HepG2 (cell line): ENCODE data around the gene DCAKD. TPM values are rescaled to one million over a fixed set of nuclear protein-coding genes. Genes with fewer than 3 reads are reported as not detected.

ENCODE experiments used
- CREBL2 ChIP-seq: sonication (generic); formaldehyde crosslinking; IDR thresholded peaks from 2 replicates; pipeline ENCODE4 v1.8.1; 2023; ENCODE audit warnings: missing genetic modification reagents, mild to moderate bottlenecking, borderline replicate concordance
- ELF1 ChIP-seq: sonication (generic); formaldehyde crosslinking; IDR thresholded peaks from 2 replicates; pipeline ENCODE4 v1.4.0; 2020; ENCODE audit warnings: missing genetic modification reagents
- ETV6 ChIP-seq: sonication (generic); formaldehyde crosslinking; conservative IDR thresholded peaks from 2 replicates; pipeline ENCODE4 v1.4.0; 2020; ENCODE audit warnings: missing genetic modification reagents
- FOXM1 ChIP-seq: sonication (generic); formaldehyde crosslinking; IDR thresholded peaks from 2 replicates; pipeline ENCODE4 v1.5.0; 2020; ENCODE audit warnings: missing genetic modification reagents
- GABPB1 ChIP-seq: IDR thresholded peaks from 2 replicates; pipeline ENCODE4 v1.6.1; 2016; ENCODE audit warnings: mild to moderate bottlenecking, missing genetic modification reagents, moderate library complexity, missing compliant biosample characterization
- HNRNPK ChIP-seq: fragments of 200-400 bp; formaldehyde crosslinking; IDR thresholded peaks from 2 replicates; pipeline ENCODE4 v1.6.1; 2018; ENCODE audit warnings: low read length, low read depth, moderate library complexity, mild to moderate bottlenecking; ENCODE audit not compliant: poor library complexity, severe bottlenecking
- IRF2 ChIP-seq: IDR thresholded peaks from 2 replicates; pipeline ENCODE4 v1.6.1; 2018; ENCODE audit warnings: missing genetic modification reagents, missing compliant biosample characterization
- MXI1 ChIP-seq: IDR thresholded peaks from 3 replicates; pipeline ENCODE4 v1.6.1; 2012; ENCODE audit warnings: low read depth, low read length, inconsistent platforms, borderline replicate concordance
- NCOR1 ChIP-seq: fragments of 200-600 bp; sonication (generic); IDR thresholded peaks from 2 replicates; pipeline ENCODE4 v1.7.0; 2017; ENCODE audit warnings: antibody characterized with exemption, low read length, borderline replicate concordance
- RARA ChIP-seq: IDR thresholded peaks from 2 replicates; pipeline ENCODE4 v1.6.1; 2016; ENCODE audit warnings: missing genetic modification reagents, missing compliant biosample characterization
- RORA ChIP-seq: sonication (generic); formaldehyde crosslinking; IDR thresholded peaks from 2 replicates; pipeline ENCODE4 v1.5.0; 2020; ENCODE audit warnings: mild to moderate bottlenecking, missing genetic modification reagents, moderate library complexity
- SRF ChIP-seq: IDR thresholded peaks from 2 replicates; pipeline ENCODE4 v1.6.1; 2011; ENCODE audit warnings: mild to moderate bottlenecking, low read depth, low read length, moderate library complexity
- TARDBP ChIP-seq: sonication (generic); formaldehyde crosslinking; IDR thresholded peaks from 2 replicates; pipeline ENCODE4 v1.8.0; 2022; ENCODE audit warnings: mild to moderate bottlenecking, missing genetic modification reagents
- ZNF260 ChIP-seq: sonication (generic); formaldehyde crosslinking; IDR thresholded peaks from 2 replicates; pipeline ENCODE4 v1.4.0; 2020; ENCODE audit warnings: missing genetic modification reagents, low read depth, mild to moderate bottlenecking, borderline replicate concordance
- ZNF264 ChIP-seq: sonication (generic); formaldehyde crosslinking; IDR thresholded peaks from 2 replicates; pipeline ENCODE4 v1.4.0; 2020; ENCODE audit warnings: missing genetic modification reagents
- ZNF335 ChIP-seq: sonication (generic); formaldehyde crosslinking; IDR thresholded peaks from 2 replicates; pipeline ENCODE4 v1.4.0; 2020; ENCODE audit warnings: missing genetic modification reagents
- ZNF34 ChIP-seq: sonication (generic); formaldehyde crosslinking; IDR thresholded peaks from 2 replicates; pipeline ENCODE4 v1.4.0; 2020; ENCODE audit warnings: mild to moderate bottlenecking, missing genetic modification reagents, borderline replicate concordance
- ZNF816 ChIP-seq: sonication (generic); formaldehyde crosslinking; IDR thresholded peaks from 2 replicates; pipeline ENCODE4 v1.8.0; 2022; ENCODE audit warnings: missing genetic modification reagents, mild to moderate bottlenecking, borderline replicate concordance
- ZXDC ChIP-seq: sonication (generic); formaldehyde crosslinking; IDR thresholded peaks from 2 replicates; pipeline ENCODE4 v1.5.0; 2020; ENCODE audit warnings: mild to moderate bottlenecking, missing genetic modification reagents
- polyA plus RNA-seq, 8 experiments: library from polyadenylated mRNA; depleted of rRNA in 3 of 8; stranded (reverse) in 7 of 8; unstranded in 1 of 8; fragments of >200 nt; fragmentation: Illumina TruSeq in 4 of 8; extraction: Trizol in 4 of 8; gene quantifications; 2 replicates each; pipeline versions ENCODE4 v1.2.1 to v1.2.3, GENCODE V29; 2011 to 2016; ENCODE audit warnings: low read depth in 4 of 8, missing spikeins in 1 of 8, mixed read lengths in 1 of 8; ENCODE audit not compliant: insufficient read depth in 1 of 8
- total RNA-seq, 5 experiments: library from RNA; depleted of rRNA; stranded (reverse); fragments of >200 nt; fragmentation: Illumina TruSeq; extraction: Trizol; gene quantifications; 2 replicates each; pipeline ENCODE4 v1.2.3, GENCODE V29; 2016; ENCODE audit warnings: low read depth in 1 of 5
- TF ChIP-seq, protein P1 (sequence below): IDR thresholded peaks from 2 replicates; pipeline ENCODE4 v1.6.1; 2016; ENCODE audit warnings: missing biosample characterization, missing genetic modification reagents, low read depth

DCAKD gene
- total and polyA plus RNA-seq, 2 of the 13 experiments (the other 11 are each of a cell fraction or from before 2014, with no cell fraction given), result 25.9 to 29.2 TPM

DNA sequence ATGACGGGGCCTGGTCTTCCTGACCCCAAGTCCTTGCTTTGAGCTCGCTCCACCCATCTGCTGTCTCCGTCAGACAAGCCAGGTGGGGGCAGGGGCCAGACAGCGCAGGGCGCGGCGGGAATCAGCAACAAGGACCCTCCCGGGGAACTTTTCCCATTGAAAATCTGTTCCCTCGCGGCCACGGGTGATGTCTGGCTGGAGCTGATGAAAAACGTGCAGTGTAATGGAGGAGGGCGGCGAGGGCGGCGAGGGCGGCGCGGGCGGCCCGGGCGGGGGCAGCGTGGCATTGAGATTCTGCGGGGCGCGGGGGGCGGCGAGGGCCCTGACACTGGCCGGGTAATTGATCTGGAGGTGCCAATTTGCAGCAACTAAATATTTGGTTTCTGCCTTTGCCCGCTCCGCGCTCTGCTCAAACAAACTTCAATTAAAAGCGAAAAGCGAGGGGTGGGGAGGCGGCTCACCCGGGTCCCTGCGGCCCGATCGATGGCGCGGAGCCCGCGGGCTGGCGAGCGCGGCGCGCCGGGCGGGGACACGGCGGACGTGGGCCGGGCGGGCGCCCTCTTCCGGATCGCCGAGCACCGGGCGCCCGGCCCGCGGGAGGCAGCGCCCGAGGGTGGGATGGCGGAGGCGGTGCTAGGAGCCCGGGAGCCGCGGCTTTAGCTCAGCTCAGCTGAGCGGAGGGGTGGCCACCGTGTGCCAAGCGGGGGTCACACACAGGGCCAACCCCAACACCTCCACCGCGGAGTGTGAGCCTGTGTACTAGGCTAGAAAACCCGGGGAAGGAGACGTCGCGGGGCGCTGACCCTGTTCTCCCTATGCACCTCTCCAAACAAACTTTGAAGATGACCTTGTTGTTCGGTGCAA, 32.4 kb downstream of the DCAKD start (continued):
- TF ChIP-seq, protein P1, sequence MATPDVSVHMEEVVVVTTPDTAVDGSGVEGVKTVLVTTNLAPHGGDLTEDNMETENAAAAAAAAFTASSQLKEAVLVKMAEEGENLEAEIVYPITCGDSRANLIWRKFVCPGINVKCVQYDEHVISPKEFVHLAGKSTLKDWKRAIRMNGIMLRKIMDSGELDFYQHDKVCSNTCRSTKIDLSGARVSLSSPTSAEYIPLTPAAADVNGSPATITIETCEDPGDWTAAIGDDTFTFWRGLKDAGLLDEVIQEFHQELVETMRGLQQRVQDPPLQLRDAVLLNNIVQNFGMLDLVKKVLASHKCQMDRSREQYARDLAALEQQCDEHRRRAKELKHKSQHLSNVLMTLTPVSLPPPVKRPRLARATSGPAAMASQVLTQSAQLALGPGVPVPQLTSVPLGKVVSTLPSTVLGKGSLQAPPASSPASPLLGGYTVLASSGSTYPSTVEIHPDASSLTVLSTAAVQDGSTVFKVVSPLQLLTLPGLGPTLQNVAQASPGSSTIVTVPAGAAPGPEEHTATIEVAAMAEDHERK (CRISPR knock-in tag), result no peak
- TF ChIP-seq RARA (CRISPR knock-in tag) (peak; percentile 6; the same call in 1 of the 2 replicates), ZNF816 (no peak), HNRNPK (no peak), ZNF264 (CRISPR knock-in tag) (no peak), MXI1 (no peak; the same call in 2 of the 3 replicates), ELF1 (no peak), ZNF34 (CRISPR knock-in tag) (no peak), GABPB1 (CRISPR knock-in tag) (peak; percentile 46; the same call in 1 of the 2 replicates), IRF2 (CRISPR knock-in tag) (no peak), NCOR1 (no peak), RORA (CRISPR knock-in tag) (no peak), ETV6 (no peak; the same call in 1 of the 2 replicates), TARDBP (CRISPR knock-in tag) (no peak), ZNF260 (CRISPR knock-in tag) (no peak), SRF (no peak), ZXDC (CRISPR knock-in tag) (no peak; the same call in 1 of the 2 replicates), ZNF335 (CRISPR knock-in tag) (no peak; the same call in 1 of the 2 replicates), FOXM1 (CRISPR knock-in tag) (no peak), CREBL2 (no peak)
